DMS153 (cell line): ENCODE measurements around the gene OR8B2.
A peak's percentile ranks its signal among the peaks of the same experiment; 100 is the strongest.
"Not testable (repeated sequence)": the region's sequence is repeated elsewhere in the genome, so short reads cannot be mapped to it uniquely, and the experiment has no call there.

Experiments used
- DNase-seq: peaks from one replicate; lab custom pipeline; 2025; lab: John Stamatoyannopoulos, UW

OR8B2 gene

DNA sequence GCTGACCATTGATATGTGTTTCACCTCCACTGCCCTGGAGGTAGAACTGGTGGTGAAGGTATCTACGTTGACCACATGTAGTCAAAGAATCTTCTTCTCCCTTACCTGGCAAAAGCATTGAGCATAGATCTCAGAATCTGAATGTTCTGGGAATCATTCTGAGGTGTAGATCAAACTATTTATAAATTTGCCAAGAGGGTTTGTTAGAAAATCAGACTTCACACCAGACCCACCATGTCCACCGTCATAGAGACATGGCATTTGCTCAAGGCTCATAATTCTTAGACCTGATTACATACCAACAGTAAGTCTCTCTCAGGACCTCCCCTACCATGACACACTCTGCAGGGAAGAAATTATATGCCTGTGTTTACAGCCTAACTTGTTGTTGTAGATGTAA lies at the start of gene OR8B2:
TSS of gene OR8B2 (minus strand) at position 101 of the 400 bp plus-strand sequence. CDS start 1,156 bp downstream, outside the sequence.
- no peak for DNase-seq

DNA sequence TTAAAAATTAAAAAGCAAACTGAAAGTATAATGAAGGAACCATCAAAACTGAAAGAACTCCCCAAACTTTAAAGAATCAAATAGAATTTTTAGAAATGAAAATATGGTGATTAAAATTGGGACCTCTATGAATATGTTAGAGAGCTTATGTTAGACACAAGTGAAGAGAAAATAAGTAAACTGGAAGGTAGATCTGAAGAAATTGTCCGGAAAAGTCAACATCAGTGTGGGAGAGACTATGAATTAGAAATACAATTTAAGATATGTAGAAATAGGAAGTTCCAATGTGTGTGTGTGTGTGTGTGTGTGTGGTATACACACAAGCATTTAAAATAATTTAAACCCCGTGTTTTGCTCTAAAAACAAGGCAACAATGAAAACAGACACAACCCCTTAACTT lies 45.3 kb upstream of the OR8B2 start:
- no peak for DNase-seq

- DNase-seq = no peak
These were observed 40.2 kb upstream of the OR8B2 start, which contains the start of gene OR8B4 for GRCh38 chr11:124424384-124424921. Gene OR8B4, minus strand, starts transcription at chr11:124424871. Its CDS starts 0 bp downstream, at chr11:124424871.

DNA sequence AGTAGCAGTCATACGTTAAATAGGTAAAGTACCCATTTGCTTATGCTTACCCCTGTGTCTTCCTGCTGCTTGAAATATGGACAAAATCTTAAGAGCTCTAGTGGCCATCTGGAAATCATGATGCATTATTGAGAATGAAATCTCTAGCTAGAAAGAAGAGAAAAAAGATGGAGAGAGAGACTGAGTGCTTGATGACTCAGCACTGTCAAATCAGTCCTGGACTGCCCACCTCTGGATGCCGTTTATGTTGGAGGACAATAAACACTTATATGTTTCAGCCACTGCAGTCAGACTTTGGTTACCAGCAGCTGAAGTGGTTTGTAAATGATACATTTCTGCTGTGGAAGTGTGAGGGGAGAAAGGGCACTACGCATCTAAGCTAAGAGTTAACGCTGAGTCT lies 36.7 kb upstream of the OR8B2 start:
- DNase-seq = no peak

- DNase-seq = peak; percentile 0
These were observed 31.1 kb upstream of the OR8B2 start for GRCh38 chr11:124415356-124415923.

GRCh38 chr11:124409906-124410305 lies 25.6 kb upstream of the OR8B2 start:
- DNase-seq = no peak

DNA sequence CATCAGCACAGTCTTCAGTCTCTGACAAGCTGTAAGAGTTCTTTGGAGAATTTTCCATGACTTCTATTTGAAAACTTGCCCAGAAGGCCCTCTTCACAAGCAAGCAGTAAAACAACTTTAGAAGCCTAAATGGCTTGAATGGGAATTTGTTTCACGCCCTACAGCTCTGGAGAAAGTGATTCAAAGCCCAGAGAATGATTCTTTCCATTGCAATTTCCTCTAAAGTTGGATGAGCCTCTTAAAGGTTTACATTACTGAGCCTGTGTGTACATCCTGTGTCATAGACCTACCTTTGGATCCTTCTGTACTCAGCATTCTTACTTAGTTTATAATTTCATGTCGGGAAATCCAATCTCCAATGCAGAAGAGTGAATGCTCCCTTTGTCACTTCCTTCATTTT lies 21.3 kb upstream of the OR8B2 start:
- DNase-seq = no peak

DNA sequence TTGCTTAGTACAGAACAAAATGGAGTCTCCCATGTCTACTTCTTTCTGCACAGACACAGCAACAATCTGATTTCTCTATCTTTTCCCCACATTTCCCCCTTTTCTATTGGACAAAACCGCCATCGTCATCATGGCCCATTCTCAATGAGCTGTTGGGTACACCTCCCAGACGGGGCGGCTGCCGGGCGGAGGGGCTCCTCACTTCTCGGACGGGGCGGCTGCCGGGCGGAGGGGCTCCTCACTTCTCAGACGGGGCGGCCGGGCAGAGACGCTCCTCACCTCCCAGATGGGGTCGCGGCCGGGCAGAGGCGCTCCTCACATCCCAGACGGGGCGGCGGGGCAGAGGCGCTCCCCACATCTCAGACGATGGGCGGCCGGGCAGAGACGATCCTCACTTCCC lies 18.9 kb upstream of the OR8B2 start:
- DNase-seq = not testable (repeated sequence)

GRCh38 chr11:124402326-124402922 lies 18.1 kb upstream of the OR8B2 start:
- peak; percentile 7 for DNase-seq

DNA sequence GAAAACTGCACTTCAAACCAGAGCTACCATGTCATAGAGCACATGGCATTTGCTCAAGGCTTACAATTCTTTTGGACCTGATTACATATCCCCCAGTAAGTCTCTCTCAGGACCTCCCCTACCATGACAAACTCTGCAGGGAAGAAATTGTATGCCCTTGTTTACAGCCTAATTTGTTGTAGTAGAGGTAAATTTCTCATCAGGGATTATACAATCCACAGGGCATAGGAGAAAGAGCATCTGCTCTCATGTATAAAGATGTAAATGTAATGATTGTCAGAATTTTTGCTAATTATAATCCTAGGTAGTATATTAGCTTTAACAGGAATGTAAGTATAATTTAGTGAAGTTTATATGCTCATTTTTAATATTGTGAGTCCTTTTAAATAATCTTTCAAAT lies 14.6 kb upstream of the OR8B2 start, which contains the start of gene OR8B3:
TSS of gene OR8B3 (minus strand) at position 101 of the 400 bp plus-strand sequence. CDS start 1,673 bp downstream, outside the sequence.
- no peak for DNase-seq

DNA sequence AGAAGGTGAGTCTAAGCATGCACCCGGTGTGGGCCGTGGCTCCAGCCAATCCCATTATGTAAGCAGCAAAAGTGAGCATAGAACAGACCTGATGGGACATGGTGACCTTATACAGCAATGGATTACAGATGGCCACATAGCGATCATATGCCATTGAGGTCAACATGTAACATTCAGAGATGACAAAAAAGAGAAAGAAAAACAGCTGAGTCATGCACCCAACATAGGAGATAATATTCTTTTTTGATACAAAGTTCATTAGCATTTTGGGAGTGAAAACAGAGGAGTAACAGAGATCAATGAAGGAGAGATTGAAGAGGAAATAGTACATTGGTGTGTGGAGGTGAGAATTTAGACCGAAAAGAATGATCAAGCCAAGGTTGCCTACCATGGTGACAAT lies 12.5 kb upstream of the OR8B2 start:
- not testable (repeated sequence) for DNase-seq

DNA sequence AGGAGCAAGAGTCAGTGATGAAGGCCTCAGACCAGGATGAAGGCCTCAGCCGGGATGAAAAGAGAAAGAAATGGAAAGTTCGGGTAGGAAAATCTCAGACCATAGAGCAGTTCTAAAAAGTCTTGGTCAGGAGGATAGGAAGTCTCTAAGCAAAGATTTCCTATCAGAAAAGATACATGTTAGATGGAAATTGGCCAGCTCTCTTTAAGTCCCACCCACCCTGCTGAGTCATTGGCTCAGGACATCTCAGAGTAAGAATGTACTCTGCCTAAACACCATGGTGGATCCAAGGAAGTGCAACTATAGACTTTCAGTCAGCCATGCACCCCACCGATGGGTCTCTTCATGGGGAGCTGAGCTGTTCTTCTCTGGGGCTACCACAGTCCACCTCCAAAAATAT lies 10.1 kb upstream of the OR8B2 start:
- no peak for DNase-seq

DNA sequence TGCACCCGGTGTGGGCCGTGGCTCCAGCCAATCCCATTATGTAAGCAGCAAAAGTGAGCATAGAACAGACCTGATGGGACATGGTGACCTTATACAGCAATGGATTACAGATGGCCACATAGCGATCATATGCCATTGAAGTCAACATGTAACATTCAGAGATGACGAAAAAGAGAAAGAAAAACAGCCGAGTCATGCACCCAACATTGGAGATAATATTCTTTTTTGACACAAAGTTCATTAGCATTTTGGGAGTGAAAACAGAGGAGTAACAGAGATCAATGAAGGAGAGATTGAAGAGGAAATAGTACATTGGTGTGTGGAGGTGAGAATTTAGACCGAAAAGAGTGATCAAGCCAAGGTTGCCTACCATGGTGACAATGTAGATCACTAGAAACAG lies 1.4 kb downstream of the OR8B2 start:
- DNase-seq = not testable (repeated sequence)

DNA sequence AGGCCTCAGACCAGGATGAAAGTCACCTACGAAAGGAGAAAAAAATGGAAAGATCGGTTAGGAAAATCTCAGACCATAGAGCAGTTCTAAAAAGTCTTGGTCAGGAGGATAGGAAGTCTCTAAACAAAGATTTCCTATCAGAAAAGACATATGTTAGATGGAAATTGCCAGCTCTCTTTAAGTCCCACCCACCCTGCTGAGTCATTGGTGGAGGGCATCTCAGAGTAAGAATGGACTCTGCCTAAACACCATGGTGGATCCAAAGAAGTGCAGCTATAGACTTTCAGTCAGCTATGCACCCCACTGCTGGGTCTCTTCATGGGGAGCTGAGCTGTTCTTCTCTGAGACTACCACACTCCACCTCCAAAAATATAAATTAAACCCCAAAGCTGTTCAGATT lies 3.7 kb downstream of the OR8B2 start:
- DNase-seq = no peak

DNA sequence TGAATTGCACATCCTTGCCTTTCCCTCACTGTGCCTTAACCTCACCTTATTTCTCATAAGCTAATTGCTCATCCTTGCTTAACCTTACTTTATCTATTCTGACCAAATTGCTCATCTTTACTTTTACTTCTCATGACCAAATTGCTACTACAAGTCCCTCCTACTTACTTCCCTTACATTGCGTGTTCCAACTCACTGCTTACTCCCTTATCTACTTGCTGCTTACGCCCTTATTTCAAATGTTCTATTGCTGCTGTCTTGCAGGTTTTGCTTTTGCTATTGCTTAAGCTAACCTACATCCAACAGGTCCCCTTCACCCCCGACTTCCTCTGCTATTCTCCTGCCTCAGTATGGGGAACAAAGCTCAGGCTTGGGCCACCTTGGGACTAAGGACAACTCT lies 8.0 kb downstream of the OR8B2 start:
- no peak for DNase-seq

- no peak for DNase-seq
These were observed 24.7 kb downstream of the OR8B2 start for GRCh38 chr11:124359566-124359965.

GRCh38 chr11:124346311-124346955 lies 37.9 kb downstream of the OR8B2 start:
- DNase-seq = no peak

DNA sequence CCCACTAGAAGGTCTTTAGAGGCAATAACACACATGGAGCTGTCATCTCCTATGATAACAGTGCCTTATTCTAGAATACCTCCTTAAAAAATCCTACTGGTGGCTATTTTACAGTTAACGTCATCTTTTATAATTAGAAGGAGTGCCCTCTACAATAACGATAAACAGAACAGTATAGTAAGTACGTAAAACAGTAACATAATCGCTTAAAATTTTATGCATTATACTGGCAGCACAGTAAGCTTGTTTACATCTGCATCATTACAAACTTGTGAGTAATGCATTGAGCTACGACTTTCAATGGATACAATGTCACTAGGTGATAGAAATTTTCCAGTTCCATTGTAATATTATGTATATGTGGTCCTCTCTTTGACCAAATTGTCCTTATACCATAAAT lies 40.0 kb downstream of the OR8B2 start:
- DNase-seq = no peak

GRCh38 chr11:124340142-124340447 lies 44.2 kb downstream of the OR8B2 start:
- no peak for DNase-seq

DNA sequence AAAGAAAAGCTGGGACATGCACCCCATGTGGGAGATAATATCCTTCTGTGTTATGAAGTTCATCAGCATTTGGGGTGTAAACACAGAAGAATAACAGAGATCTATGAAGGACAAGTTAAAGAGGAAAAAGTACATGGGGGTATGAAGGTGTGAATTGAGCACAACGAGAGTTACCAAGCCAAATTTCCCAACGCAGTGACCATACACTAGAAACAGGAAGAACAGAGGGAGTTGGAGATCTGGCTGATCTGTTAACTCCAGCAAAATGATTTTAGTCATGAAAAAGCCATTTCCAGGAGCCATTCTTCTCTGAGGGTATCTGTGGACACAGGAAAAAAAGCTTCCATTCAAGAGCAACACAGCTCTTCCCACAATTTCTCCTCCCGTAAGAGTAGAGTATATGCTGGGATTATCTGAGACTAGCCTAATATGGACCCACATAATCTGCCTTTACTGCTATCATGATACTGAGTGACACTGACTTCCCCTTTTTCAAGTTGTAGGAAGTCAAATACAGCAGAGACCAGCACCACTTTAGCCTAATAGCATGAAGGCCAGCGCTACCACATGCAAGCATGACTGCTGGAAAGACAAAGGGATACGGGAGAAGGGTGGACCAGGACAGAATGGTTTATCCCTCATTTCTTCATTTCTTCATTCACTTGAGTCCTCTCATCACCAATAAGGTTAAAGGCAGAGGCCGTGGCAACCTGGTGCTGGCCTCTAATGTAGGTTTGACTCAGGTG lies 44.7 kb downstream of the OR8B2 start:
- DNase-seq = no peak
